ENCODE results near the gene LIPI. TPM values are rescaled to one million over a fixed set of nuclear protein-coding genes. Genes with fewer than 3 reads are reported as not detected.

Gene LIPI
- total RNA-seq, 1 donor from 2014 or later, result 0.98 TPM

Other genes with a start within 250 kb of the LIPI start
- gene RBM11, start 5.2 kb upstream of the LIPI start, total RNA-seq, result 20.3 TPM
- 43.3 TPM for gene HSPA13, start 172.2 kb upstream of the LIPI start, total RNA-seq

Measured in sciatic nerve (tissue), 1 donor.